ENCODE results near the gene COL23A1.

COL23A1 gene

DNA sequence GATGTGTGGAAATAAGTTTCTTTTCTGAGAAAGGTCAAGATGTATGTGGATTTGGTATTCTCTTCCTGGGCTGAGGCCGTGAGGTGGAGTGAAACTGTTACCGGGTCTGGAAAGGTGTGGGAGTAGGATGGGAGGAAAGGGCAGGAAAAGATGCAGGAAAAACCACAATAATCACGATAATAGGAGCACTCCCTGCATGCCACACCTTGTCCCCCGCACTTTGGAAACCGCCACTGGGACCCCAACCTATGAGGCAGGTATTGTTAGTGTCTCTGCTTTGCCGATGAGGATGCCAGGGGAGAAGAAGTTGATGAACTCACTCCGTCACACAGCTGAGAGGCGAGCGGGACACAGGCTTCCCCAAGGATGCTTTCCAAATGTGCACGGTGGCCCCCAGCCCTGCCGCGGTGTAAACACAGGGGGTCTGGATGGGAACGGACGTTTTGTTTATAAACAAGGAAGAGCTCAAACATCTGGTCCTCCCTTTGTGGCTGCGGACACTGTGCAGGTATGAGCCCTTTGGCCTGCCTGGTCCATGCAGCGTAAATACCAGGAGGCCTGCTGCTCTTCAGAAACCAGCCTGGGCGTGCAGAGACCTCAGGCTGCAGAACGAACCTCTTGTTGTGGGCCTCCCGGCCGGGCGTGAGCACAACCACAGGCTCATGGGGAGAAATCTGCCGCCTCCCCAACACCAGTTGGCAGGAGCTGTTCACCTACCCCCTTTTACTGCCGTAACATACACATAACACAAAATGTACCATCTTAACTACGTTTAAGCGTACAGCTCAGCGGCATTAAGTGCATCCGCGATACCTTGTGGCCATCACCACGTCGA, 126.7 kb downstream of the COL23A1 start:
- Mint-ChIP-seq H3K27me3 (peaks cover 40% of the 10 kb centered on the region), H3K9me3 (no peaks in the 10 kb centered on the region), H3K36me3 (no peaks in the 10 kb centered on the region), H3K27ac (no peak overlapping the region), H3K4me1 (no peaks in the 10 kb centered on the region), H3K4me3 (no peak overlapping the region)
- no peak for ATAC-seq

- no peaks in the 10 kb centered on the region for H3K9me3 Mint-ChIP-seq
- H3K4me1 Mint-ChIP-seq: no peaks in the 10 kb centered on the region
- no peak overlapping the region for H3K4me3 Mint-ChIP-seq
Observed at GRCh38 chr5:178462816-178463215, 127.4 kb downstream of the COL23A1 start.

DNA sequence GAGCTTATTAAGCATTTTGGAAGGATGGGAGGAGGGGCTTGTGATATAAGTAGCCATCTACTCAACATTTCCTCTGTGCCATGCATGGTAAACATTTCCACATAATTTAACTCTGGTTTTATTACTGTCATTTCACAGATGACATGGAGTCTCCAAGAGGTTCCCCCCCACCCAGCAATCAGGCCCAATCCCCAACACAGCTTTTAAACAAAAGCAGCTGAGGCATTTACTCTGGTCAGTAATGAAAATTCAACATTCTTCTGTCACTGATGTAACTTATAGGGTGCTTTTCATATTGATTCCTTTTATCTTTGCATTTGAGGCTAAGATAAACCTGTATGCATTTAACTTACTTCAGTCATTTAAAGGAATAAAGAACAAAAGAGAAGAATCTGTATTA, 128.1 kb downstream of the COL23A1 start:
- Mint-ChIP-seq H3K27me3 (peaks cover 35% of the 10 kb centered on the region), H3K4me1 (no peaks in the 10 kb centered on the region)

More at GRCh38 chr5:178462816-178463215, 127.4 kb downstream of the COL23A1 start:
- no peak for ATAC-seq
- H3K27ac Mint-ChIP-seq: no peak overlapping the region
- peaks cover 38% of the 10 kb centered on the region for H3K27me3 Mint-ChIP-seq
- no peaks in the 10 kb centered on the region for H3K36me3 Mint-ChIP-seq

DNA sequence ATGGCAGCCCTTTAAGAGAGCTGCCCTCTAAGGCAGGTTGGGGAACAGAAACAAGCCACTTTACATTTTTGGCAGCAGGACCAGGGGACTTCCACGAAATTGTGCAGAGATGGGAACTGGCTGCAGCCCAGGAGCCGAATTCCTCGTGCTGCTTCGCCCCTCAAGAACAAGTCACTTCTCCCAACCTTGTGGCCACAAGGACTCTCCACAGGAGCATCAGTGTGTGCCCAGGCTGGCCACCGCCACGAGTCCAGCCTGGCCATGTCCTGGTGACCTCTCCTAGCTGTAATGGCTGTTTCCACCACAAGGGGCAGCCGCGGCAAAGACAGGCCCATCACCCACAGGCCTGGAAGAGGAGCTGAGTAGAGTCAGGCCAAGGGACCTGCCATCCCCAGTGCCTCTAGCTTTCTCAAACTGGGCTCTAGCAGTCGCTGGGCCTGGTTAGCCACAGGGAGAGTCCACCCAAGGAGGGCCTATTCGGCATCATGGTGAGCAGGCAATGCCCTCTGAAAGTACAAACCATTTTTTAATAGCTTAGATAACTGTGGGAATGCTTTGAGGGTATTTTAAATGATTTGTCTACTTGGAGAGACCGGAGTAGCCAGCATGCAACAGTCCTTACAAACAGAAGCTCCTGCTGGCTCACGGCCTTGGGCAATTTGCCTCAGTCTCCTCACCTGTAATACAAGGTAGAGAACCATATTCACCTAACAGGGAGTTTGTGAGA, 129.0 kb downstream of the COL23A1 start:
- peaks cover 29% of the 10 kb centered on the region for H3K27me3 Mint-ChIP-seq
- H3K36me3 Mint-ChIP-seq: no peaks in the 10 kb centered on the region
- no peaks in the 10 kb centered on the region for H3K9me3 Mint-ChIP-seq
- no peak overlapping the region for H3K4me3 Mint-ChIP-seq
- H3K27ac Mint-ChIP-seq: no peak overlapping the region
- H3K4me1 Mint-ChIP-seq: no peaks in the 10 kb centered on the region
- no peak for ATAC-seq

More for the DNA sequence above, 128.1 kb downstream of the COL23A1 start:
- Mint-ChIP-seq H3K4me3 (no peak overlapping the region), H3K9me3 (no peaks in the 10 kb centered on the region), H3K27ac (no peak overlapping the region), H3K36me3 (no peaks in the 10 kb centered on the region)
- ATAC-seq: no peak

GRCh38 chr5:178460598-178460997, 129.6 kb downstream of the COL23A1 start:
- no peaks in the 10 kb centered on the region for H3K4me1 Mint-ChIP-seq
- H3K4me3 Mint-ChIP-seq: no peak overlapping the region
- no peaks in the 10 kb centered on the region for H3K9me3 Mint-ChIP-seq
- peaks cover 24% of the 10 kb centered on the region for H3K27me3 Mint-ChIP-seq
- no peak overlapping the region for H3K27ac Mint-ChIP-seq
- no peaks in the 10 kb centered on the region for H3K36me3 Mint-ChIP-seq
- no peak for ATAC-seq

- H3K4me1 Mint-ChIP-seq: no peaks in the 10 kb centered on the region
- H3K4me3 Mint-ChIP-seq: no peak overlapping the region
- H3K27ac Mint-ChIP-seq: no peak overlapping the region
- ATAC-seq: no peak
- no peaks in the 10 kb centered on the region for H3K9me3 Mint-ChIP-seq
- H3K27me3 Mint-ChIP-seq: peaks cover 19% of the 10 kb centered on the region
- H3K36me3 Mint-ChIP-seq: no peaks in the 10 kb centered on the region
Observed at GRCh38 chr5:178460174-178460573, 130.0 kb downstream of the COL23A1 start.

DNA sequence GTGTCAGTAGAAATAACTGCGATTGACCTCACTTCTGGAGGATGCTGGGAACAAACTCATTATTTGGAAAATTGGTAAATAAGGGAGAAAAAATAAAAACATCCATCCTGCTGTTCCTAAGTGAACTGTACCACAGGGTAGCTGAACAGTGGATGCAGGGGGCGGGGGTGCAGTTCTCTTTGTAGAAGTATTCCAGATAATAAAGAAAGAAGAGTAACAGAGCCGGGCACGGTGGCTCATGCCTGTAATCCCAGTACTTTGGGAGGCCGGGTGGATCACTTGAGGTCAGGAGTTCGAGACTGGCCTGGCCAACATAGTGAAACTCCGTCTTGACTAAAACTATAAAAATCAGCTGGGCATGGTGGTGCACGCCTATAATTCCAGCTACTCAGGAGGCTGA, 132.1 kb downstream of the COL23A1 start:
- Mint-ChIP-seq H3K27ac (no peak overlapping the region), H3K4me1 (no peaks in the 10 kb centered on the region), H3K27me3 (peaks cover 18% of the 10 kb centered on the region), H3K9me3 (no peaks in the 10 kb centered on the region), H3K36me3 (no peaks in the 10 kb centered on the region), H3K4me3 (no peak overlapping the region)
- ATAC-seq: no peak

DNA sequence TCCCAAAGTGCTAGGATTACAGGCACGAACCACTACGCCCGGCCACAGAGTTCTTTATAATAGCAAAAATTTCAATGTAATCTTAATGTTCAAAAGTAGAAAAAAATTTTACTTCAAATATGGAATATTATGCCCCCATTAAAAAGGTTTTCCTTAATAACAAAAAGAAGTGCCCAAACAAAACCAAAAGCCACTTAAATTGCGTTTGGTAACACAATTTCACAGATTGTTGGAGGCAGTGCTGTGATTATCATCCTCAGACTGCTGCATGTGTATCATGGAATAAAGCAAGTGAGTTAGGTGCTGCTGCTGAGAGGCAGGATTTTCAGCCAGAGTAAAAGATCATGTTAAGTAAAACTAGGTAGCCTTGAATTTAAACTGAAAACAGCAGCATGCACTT, 132.7 kb downstream of the COL23A1 start:
- Mint-ChIP-seq H3K9me3 (no peaks in the 10 kb centered on the region), H3K27ac (no peak overlapping the region), H3K36me3 (no peaks in the 10 kb centered on the region), H3K4me1 (no peaks in the 10 kb centered on the region), H3K27me3 (peaks cover 18% of the 10 kb centered on the region), H3K4me3 (no peak overlapping the region)
- ATAC-seq: no peak

DNA sequence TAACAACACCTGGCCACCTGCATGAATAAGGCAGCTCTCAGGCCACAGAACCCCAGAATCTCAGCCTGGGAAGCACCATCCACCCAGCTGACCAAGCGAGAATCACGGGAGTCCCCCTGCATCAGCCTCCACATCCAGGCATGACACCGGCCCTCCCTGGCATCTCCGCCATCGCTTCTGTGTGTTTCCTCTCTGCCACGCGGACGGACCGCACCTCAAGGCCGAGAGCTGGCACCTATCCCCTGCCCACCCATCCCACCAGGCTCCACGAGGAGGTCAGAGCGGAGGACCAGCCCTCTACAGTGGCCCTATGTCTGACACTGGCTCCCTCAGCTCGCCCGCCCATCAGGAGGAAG, 134.7 kb downstream of the COL23A1 start:
- Mint-ChIP-seq H3K36me3 (no peaks in the 10 kb centered on the region), H3K27ac (no peak overlapping the region), H3K4me1 (no peaks in the 10 kb centered on the region), H3K27me3 (peaks cover 14% of the 10 kb centered on the region), H3K9me3 (no peaks in the 10 kb centered on the region), H3K4me3 (no peak overlapping the region)
- ATAC-seq: no peak

DNA sequence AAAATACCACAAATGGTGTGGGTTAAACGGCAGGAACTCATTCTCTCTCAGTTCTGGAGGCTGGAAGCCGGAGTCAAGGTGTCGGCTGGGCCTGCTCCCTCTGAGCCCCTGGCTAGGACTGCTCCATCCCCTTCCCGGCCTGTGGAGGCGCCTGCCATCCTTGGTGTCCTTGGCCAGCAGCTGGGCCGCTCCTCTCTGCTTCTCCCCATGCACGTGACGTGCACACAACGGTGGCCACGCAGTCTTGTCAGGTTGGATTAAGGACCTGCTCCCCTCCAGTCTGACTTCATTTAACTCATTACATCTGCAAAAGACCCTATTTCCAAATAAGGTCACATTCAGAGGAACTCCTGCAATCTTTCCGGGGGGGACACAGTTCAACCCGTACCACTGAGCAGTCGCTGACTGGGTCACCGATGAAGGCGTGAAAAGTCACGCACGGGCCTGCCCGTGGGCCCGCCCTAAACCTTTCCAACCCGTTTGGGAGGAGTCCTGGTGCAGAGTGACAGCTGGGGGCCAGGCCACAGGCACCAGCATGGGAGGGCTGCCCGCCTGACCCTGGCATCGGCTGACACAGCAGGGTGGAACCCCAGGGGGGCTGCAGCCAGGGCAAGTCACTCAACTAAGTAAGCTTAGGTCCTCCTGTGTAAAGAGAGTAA, 135.2 kb downstream of the COL23A1 start:
- no peak overlapping the region for H3K4me3 Mint-ChIP-seq
- H3K9me3 Mint-ChIP-seq: no peaks in the 10 kb centered on the region
- no peaks in the 10 kb centered on the region for H3K36me3 Mint-ChIP-seq
- no peaks in the 10 kb centered on the region for H3K4me1 Mint-ChIP-seq
- peaks cover 19% of the 10 kb centered on the region for H3K27me3 Mint-ChIP-seq
- H3K27ac Mint-ChIP-seq: no peak overlapping the region
- no peak for ATAC-seq

DNA sequence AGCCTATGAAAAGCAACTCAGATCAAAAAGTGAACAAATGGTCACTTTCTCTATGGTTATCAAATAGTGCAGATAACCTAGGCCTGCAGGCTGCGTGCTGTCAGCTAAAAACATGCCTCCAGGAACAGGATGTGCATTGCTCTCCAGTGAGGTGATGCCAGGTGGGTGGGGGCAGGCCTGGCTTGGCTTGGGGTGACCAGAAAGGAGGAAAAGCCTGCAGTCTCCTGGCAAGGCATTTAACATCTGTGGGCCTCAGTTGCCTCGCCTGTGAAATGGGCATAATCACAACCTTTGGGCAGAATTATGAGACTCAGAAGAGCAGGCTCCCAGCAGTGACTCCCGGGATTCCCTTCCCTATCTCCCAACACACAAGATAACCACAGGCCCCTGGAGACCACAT, 135.9 kb downstream of the COL23A1 start:
- H3K27me3 Mint-ChIP-seq: peaks cover 25% of the 10 kb centered on the region
- ATAC-seq: no peak
- no peak overlapping the region for H3K27ac Mint-ChIP-seq
- H3K4me3 Mint-ChIP-seq: no peak overlapping the region
- H3K4me1 Mint-ChIP-seq: no peaks in the 10 kb centered on the region
- H3K36me3 Mint-ChIP-seq: no peaks in the 10 kb centered on the region
- H3K9me3 Mint-ChIP-seq: no peaks in the 10 kb centered on the region

- Mint-ChIP-seq H3K4me3 (no peak overlapping the region), H3K4me1 (no peaks in the 10 kb centered on the region), H3K27ac (no peak overlapping the region), H3K9me3 (no peaks in the 10 kb centered on the region), H3K36me3 (no peaks in the 10 kb centered on the region), H3K27me3 (peaks cover 22% of the 10 kb centered on the region)
- ATAC-seq: no peak
Observed at GRCh38 chr5:178453224-178453623, 137.0 kb downstream of the COL23A1 start.

DNA sequence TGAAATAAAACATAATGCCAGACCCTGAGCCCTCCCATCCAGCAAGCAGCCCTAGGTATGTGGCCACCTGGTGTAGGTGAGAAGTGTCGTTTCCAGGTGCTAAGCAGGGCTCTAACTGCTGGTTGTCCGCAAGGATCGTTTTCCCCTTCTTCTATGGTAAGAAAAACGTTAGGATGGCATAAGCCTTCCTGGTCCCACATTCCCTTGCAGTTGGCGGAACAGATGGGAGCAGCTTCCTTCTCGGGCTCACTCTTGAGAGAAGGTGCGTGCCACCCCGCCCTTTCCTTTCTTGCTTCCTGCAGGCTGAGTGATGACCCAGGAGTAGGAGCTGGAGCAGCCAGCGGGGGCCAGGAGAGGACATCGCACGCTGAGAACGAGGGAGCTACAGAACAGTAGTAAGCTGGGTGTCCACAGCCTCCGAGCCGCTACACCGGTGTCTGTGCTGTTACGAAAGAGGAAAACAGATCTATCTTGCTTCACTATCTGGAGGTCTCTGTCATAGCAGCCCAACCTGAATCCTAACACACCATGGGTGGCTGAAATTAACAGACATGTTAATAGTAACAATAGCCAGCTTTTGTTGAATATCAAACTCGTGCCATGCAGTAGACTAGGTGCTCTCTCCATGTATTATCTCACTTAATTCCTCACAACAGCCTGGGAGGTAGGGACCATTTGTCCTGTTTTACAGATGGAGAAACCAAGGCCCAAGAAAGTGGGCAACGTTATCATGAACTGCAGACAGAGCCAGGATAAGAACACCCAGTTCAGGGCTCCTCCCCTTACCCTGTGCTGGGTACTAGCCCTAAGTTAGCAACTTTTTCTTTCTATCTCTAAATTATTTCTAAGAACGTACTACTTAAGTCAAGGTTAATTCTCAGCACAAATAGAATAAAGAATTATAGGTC, 139.8 kb downstream of the COL23A1 start:
- H3K4me3 Mint-ChIP-seq: no peak overlapping the region
- no peaks in the 10 kb centered on the region for H3K4me1 Mint-ChIP-seq
- no peak overlapping the region for H3K27ac Mint-ChIP-seq
- no peaks in the 10 kb centered on the region for H3K36me3 Mint-ChIP-seq
- no peaks in the 10 kb centered on the region for H3K9me3 Mint-ChIP-seq
- ATAC-seq: no peak
- H3K27me3 Mint-ChIP-seq: peaks cover 29% of the 10 kb centered on the region

DNA sequence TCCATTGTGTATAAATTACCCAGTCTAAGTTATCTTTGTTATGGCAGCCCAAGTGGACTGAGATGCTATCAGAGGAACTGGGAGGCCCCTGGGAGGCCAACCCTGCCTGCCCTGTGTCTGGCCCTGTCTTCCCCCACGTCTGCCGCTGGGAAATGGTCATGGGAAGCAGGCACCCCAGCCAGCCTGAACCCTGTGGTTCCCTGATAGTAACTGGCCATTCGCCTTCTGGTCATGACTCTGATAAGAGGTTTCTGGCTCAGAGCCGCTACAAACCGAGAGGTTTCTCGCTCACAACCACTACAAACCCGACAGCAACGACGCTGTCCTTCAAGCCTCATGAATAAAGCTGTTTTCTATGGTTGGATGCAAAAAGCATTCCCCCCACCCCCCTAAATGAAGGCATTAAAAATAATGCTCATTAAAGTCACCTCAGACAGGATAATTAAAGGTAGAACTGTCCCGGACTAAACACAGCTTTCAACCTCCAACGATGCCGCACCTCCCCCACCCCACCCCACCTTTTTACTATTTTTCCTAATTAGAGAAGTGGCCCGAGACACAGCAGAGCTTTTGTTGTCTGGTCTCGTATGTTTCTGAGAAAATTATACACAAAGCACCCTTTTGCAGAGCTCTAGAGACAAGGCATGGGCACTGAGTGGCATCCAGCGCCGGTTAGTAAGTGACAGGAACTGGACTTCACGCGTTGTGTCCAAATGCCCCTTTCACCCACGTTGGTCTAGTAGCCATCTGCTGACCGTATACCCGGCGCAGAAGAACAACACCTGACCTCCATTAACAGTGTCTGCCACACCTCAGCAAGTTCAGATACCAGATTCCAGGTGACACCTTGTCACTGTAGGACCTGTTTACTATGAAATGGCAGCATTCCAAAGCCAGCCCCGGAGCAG, 140.8 kb downstream of the COL23A1 start:
- Mint-ChIP-seq H3K27me3 (peaks cover 31% of the 10 kb centered on the region), H3K4me1 (no peaks in the 10 kb centered on the region), H3K4me3 (no peak overlapping the region), H3K9me3 (no peaks in the 10 kb centered on the region), H3K27ac (no peak overlapping the region), H3K36me3 (no peaks in the 10 kb centered on the region)
- ATAC-seq: no peak

Measured in stimulated activated memory B cell treated with anti-CD40 and anti-IgM and Interleukin-4, amounts not matched to agents 10 μg/mL and 1 μg/mL and 100 μg/mL, for 72 hours (primary cell).